Mucosa of descending colon (tissue), 3 donors: ENCODE data around the gene RNPS1. TPM values are rescaled to one million over a fixed set of nuclear protein-coding genes. Genes with fewer than 3 reads are reported as not detected.

ENCODE experiments used
- ATAC-seq: fragments of 200-7000 bp; cut with Tn5 transposase; one replicate; pipeline ENCODE4 v1.9.1; 2020; ENCODE audit warnings: mild to moderate bottlenecking, moderate library complexity
- DNase-seq, 3 donors: peaks; one replicate each; pipeline ENCODE4 v3.0.0-alpha.2; 2020
- H3K36me3 ChIP-seq: fragments of 200-600 bp; one replicate; pipeline ENCODE4 v1.8.0; 2021; ENCODE audit warnings: low read depth, mild to moderate bottlenecking
- H3K4me1 ChIP-seq: fragments of 200-600 bp; one replicate; pipeline ENCODE4 v1.8.0; 2021; ENCODE audit warnings: low read depth, mild to moderate bottlenecking
- H3K4me3 ChIP-seq: fragments of 200-600 bp; one replicate; pipeline ENCODE4 v1.8.0; 2021; ENCODE audit warnings: mild to moderate bottlenecking
- H3K9me3 ChIP-seq: fragments of 200-600 bp; one replicate; pipeline ENCODE4 v1.8.0; 2021; ENCODE audit warnings: mild to moderate bottlenecking
- intact Hi-C, 2 donors: fragments of 100-400 bp; cut with DNase I in 1 of 2; cut with micrococcal nuclease in 1 of 2; formaldehyde crosslinking; loops; one replicate each; pipeline versions ENCODE4 v1.11.0 to v1.11.1; 2022; cut with DNase I, micrococcal nuclease
- total RNA-seq, 3 donors: library from RNA; stranded (reverse); fragmentation: NEBNext Ultra II Directional in 2 of 3; extraction: Animal tissue kit (Norgen Biotek cat#: 25700) in 2 of 3; gene quantifications; one replicate each; pipeline versions ENCODE4 v1.2.1 to v1.2.4, GENCODE V29; 2021 to 2023
- TF ChIP-seq, protein P1 (sequence below): fragments of 200-600 bp; IDR thresholded peaks from one replicate; pipeline ENCODE4 v1.8.0; 2022; ENCODE audit warnings: antibody characterized with exemption, mild to moderate bottlenecking
- donor health status: DM: no; HTN: no; CAD: no; lungs with moderate emphysema.
- donor health status: DM: no; HTN: no; CAD: no.
- donor health status: DM: no; HTN: yes; CAD: no.

RNPS1 gene
- total RNA-seq, 3 donors from 2014 or later: 125 to 144 (median 125) TPM

DNA sequence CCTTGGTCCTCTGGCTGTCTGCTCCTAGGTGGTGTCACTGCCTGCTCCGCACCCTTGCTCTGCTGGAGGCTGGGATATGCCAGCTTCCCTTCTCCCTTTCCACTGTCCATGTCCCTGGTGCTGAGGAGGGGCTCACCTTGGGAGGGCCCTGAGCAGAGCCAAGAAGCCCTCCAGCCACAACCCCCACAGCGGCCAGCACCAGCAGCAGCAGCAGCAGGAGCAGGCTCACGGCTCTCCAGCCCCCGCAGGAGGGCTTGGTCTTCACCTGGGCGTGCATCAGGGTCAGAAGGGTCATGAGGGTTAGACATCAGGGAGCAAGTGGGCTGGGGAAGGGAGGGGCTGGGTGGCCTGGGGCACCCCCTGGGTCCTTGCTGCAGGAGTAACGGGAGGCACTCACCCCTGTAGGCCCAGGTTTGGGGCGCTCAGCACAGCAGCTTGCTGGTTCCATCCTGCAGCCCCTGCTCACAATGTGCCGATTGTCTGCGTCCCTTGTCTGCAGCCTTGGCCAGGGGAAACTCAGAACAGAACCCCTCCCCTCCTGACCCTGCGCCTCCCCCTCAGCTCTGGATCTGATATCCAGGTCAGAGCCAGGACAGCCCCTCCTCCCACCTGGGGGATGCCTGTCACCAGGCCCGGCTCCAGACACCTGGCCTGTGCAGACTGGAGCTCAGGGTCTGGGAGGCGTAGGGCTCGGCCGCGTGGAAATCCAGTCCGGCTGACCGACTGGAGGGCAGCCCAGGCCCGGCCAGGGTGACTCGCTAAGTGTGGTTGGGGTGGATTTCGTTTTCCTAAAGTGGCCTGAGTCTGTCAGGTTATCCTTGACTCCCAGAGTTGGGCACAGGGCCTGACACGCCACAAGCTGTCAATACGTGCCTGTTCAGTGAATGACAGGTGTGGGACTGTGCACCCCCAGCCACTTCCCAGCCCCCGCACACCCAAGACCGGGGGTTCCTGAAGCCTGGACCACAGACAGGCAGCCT lies 57.2 kb downstream of the RNPS1 start, which contains the start of gene BRICD5:
Gene BRICD5 (minus strand): TSS at position 478 of the 980 bp plus-strand sequence. CDS start 30 bp downstream, at position 448.
- Histone ChIP-seq H3K4me1 (peaks cover 29% of the 10 kb centered on the region), H3K9me3 (no peaks in the 10 kb centered on the region), H3K36me3 (no peaks in the 10 kb centered on the region), H3K4me3 (no peak within 1 kb of the TSS)
- intact Hi-C loops: no loop called here
- DNase-seq: no peak
- TF ChIP-seq, protein P1, sequence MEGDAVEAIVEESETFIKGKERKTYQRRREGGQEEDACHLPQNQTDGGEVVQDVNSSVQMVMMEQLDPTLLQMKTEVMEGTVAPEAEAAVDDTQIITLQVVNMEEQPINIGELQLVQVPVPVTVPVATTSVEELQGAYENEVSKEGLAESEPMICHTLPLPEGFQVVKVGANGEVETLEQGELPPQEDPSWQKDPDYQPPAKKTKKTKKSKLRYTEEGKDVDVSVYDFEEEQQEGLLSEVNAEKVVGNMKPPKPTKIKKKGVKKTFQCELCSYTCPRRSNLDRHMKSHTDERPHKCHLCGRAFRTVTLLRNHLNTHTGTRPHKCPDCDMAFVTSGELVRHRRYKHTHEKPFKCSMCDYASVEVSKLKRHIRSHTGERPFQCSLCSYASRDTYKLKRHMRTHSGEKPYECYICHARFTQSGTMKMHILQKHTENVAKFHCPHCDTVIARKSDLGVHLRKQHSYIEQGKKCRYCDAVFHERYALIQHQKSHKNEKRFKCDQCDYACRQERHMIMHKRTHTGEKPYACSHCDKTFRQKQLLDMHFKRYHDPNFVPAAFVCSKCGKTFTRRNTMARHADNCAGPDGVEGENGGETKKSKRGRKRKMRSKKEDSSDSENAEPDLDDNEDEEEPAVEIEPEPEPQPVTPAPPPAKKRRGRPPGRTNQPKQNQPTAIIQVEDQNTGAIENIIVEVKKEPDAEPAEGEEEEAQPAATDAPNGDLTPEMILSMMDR: no peak
- ATAC-seq: no peak

DNA sequence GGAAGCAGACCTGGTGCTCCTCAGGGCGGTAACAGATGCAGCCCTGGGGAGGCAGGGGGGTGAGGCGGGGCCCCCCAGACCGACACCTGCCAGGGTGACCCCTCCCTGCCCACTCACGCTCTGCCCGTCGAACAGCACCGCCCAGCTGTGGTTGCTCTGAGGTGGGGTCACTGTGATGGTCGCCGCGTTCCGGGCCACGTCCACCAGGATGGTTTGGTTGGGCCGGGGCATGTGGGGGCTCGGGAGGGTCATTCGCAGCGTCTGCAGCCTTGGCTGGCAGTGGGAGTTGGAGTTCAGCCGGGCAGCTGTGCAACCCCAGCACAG lies 58.0 kb downstream of the RNPS1 start:
- Histone ChIP-seq H3K9me3 (no peaks in the 10 kb centered on the region), H3K36me3 (no peaks in the 10 kb centered on the region), H3K4me3 (no peak overlapping the region), H3K4me1 (peaks cover 29% of the 10 kb centered on the region)
- no peak for DNase-seq
- ATAC-seq: no peak
- TF ChIP-seq, protein P1: no peak
- intact Hi-C loops: no loop called here

DNA sequence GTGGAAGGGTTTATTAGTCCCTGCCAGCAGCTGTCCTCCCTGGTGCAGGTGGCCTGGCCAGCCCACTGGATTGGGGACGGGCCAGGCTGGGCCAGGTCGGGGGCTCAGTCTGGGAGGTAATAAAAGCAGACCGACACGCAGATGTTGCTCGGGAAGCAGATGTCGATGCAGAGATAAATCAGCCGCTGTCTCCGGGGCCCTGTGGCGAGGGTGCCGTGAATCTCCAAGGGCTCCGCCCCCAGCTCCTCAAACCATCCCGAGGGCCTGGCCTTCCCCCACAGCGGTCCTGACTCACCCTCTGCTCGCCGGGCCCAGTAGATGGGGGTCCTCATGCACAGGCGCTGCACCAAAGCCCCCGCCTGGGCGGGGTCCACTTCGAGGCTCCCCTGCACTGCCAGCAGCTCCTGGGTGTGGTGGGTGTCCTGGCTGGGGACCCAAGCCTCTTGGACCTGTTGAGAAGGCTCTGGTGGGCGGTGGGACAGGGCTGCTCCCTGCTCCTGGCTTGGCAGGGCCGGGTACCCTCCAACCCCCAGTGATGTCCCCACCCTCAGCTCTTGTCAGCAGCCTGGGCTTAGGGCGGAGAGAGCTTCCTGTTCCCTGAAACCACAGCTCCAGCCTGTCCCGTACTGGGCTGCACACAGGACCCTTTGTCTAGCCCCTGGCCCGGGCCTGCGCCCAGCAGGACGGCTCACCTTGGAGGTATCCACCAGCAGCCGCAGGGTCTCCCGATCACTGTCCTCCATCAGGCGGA lies 58.5 kb downstream of the RNPS1 start:
- intact Hi-C loops: no loop called here
- no peaks in the 10 kb centered on the region for H3K36me3 ChIP-seq
- TF ChIP-seq, protein P1: no peak
- H3K4me3 ChIP-seq: no peak overlapping the region
- peaks cover 31% of the 10 kb centered on the region for H3K4me1 ChIP-seq
- no peaks in the 10 kb centered on the region for H3K9me3 ChIP-seq
- no peak for ATAC-seq
- no peak for DNase-seq

DNA sequence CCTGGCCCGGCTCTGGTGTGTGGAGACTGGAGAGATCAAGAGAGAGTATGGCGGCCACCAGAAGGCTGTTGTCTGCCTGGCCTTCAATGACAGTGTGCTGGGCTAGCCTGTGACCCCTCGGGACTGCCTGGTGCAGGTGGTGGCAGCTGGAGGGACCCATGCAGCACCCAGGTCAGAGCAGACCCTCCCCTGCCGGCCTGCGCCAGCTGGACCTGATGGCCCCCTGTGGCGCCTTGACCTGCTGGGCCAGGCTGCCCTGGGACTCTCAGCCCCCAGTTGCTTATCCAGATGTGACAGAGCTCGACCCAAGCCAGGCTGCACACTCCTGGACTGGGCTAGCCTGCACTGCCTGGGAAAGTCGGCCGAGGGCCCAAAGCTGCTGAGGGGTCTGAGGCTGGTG lies 59.2 kb downstream of the RNPS1 start:
- ATAC-seq (no peak), DNase-seq (no peak)
- Histone ChIP-seq H3K9me3 (no peaks in the 10 kb centered on the region), H3K36me3 (no peaks in the 10 kb centered on the region), H3K4me1 (peaks cover 29% of the 10 kb centered on the region), H3K4me3 (no peak overlapping the region)
- intact Hi-C loops: no loop called here
- TF ChIP-seq, protein P1: no peak

DNA sequence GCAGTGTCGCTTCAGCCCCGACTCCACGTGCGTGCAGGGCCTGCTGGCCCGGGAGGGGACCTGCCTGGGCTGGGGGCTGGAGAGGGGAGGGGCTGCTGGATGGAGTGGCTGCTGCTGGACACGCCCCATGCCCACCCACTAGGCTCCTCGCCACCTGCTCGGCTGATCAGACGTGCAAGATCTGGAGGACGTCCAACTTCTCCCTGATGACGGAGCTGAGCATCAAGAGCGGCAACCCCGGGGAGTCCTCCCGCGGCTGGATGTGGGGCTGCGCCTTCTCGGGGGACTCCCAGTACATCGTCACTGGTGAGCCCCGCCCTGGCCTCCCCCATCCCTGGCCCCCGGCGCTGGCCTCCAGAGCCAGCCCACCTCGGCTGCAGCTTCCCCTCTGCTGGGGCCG lies 59.6 kb downstream of the RNPS1 start:
- no peak for DNase-seq
- H3K4me3 ChIP-seq: no peak overlapping the region
- intact Hi-C loops: no loop called here
- H3K36me3 ChIP-seq: no peaks in the 10 kb centered on the region
- TF ChIP-seq, protein P1: no peak
- peaks cover 25% of the 10 kb centered on the region for H3K4me1 ChIP-seq
- no peaks in the 10 kb centered on the region for H3K9me3 ChIP-seq
- ATAC-seq: no peak
